HepG2 (cell line): Measurements from ENCODE around the gene MRPL50. TPM values are rescaled to one million over a fixed set of nuclear protein-coding genes. Genes with fewer than 3 reads are reported as not detected.

Experiments
- ARNTL ChIP-seq: sonication (generic); formaldehyde crosslinking; IDR thresholded peaks from 2 replicates; pipeline ENCODE4 v1.4.0; 2020; ENCODE audit warnings: mild to moderate bottlenecking, missing genetic modification reagents
- ATAD3A ChIP-seq: sonication (generic); formaldehyde crosslinking; IDR thresholded peaks from 2 replicates; pipeline ENCODE4 v1.4.0; 2020; ENCODE audit warnings: missing genetic modification reagents
- CTCF ChIP-seq: sonication (generic); formaldehyde crosslinking; IDR thresholded peaks from 2 replicates; pipeline ENCODE4 v1.5.0; 2020; ENCODE audit warnings: mild to moderate bottlenecking, missing genetic modification reagents, moderate library complexity
- DR1 ChIP-seq: sonication (generic); formaldehyde crosslinking; IDR thresholded peaks from 2 replicates; pipeline ENCODE4 v1.8.0; 2021; ENCODE audit warnings: mild to moderate bottlenecking, missing genetic modification reagents, inconsistent platforms
- FOXM1 ChIP-seq: sonication (generic); formaldehyde crosslinking; IDR thresholded peaks from 2 replicates; pipeline ENCODE4 v1.5.0; 2020; ENCODE audit warnings: missing genetic modification reagents
- FOXP1 ChIP-seq, 2 experiments: fragments of 450-650 bp in 1 of 2; IDR thresholded peaks; 2 replicates each; pipeline ENCODE4 v1.6.1; 2017 to 2018; ENCODE audit warnings: antibody characterized with exemption in 1 of 2
- KDM1A ChIP-seq: IDR thresholded peaks from 2 replicates; pipeline ENCODE4 v1.6.1; 2016; ENCODE audit warnings: missing compliant biosample characterization
- KMT2B ChIP-seq: IDR thresholded peaks from 2 replicates; pipeline ENCODE4 v1.6.1; 2016; ENCODE audit warnings: missing genetic modification reagents, missing compliant biosample characterization
- PLSCR1 ChIP-seq: sonication (generic); formaldehyde crosslinking; IDR thresholded peaks from 2 replicates; pipeline ENCODE4 v1.5.0; 2020; ENCODE audit warnings: missing genetic modification reagents, mild to moderate bottlenecking, borderline replicate concordance
- POGK ChIP-seq: sonication (generic); formaldehyde crosslinking; conservative IDR thresholded peaks from 2 replicates; pipeline ENCODE4 v1.8.0; 2022; ENCODE audit warnings: mild to moderate bottlenecking, moderate library complexity, missing genetic modification reagents
- TBX2 ChIP-seq: sonication (generic); formaldehyde crosslinking; IDR thresholded peaks from 2 replicates; pipeline ENCODE4 v1.5.0; 2020; ENCODE audit warnings: missing genetic modification reagents, mild to moderate bottlenecking, borderline replicate concordance
- TFDP1 ChIP-seq: IDR thresholded peaks from 2 replicates; pipeline ENCODE4 v1.6.1; 2016; ENCODE audit warnings: missing compliant biosample characterization, missing genetic modification reagents, borderline replicate concordance
- TP53 ChIP-seq: sonication (generic); formaldehyde crosslinking; conservative IDR thresholded peaks from 2 replicates; pipeline ENCODE4 v1.4.0; 2020; ENCODE audit warnings: missing genetic modification reagents
- ZBED4 ChIP-seq: sonication (generic); formaldehyde crosslinking; IDR thresholded peaks from 2 replicates; pipeline ENCODE4 v1.4.0; 2020; ENCODE audit warnings: missing genetic modification reagents, borderline replicate concordance
- ZNF230 ChIP-seq: sonication (generic); formaldehyde crosslinking; IDR thresholded peaks from 2 replicates; pipeline ENCODE4 v1.4.0; 2020; ENCODE audit warnings: mild to moderate bottlenecking, missing genetic modification reagents
- ZNF350 ChIP-seq: sonication (generic); formaldehyde crosslinking; IDR thresholded peaks from 2 replicates; pipeline ENCODE4 v1.4.0; 2020; ENCODE audit warnings: mild to moderate bottlenecking, low read depth, missing genetic modification reagents, borderline replicate concordance
- ZNF564 ChIP-seq: sonication (generic); formaldehyde crosslinking; IDR thresholded peaks from 2 replicates; pipeline ENCODE4 v1.8.1; 2023; ENCODE audit warnings: mild to moderate bottlenecking, missing genetic modification reagents
- ZNF776 ChIP-seq: sonication (generic); formaldehyde crosslinking; IDR thresholded peaks from 2 replicates; pipeline ENCODE4 v1.4.0; 2020; ENCODE audit warnings: mild to moderate bottlenecking, missing genetic modification reagents
- ZNF780A ChIP-seq: sonication (generic); formaldehyde crosslinking; IDR thresholded peaks from 2 replicates; pipeline ENCODE4 v1.8.0; 2022; ENCODE audit warnings: mild to moderate bottlenecking, missing genetic modification reagents, moderate library complexity
- ZNF782 ChIP-seq: sonication (generic); formaldehyde crosslinking; IDR thresholded peaks from 2 replicates; pipeline ENCODE4 v1.4.0; 2020; ENCODE audit warnings: missing genetic modification reagents, mild to moderate bottlenecking, borderline replicate concordance
- ZNF891 ChIP-seq: sonication (generic); formaldehyde crosslinking; IDR thresholded peaks from 2 replicates; pipeline ENCODE4 v1.5.0; 2020; ENCODE audit warnings: mild to moderate bottlenecking, missing genetic modification reagents
- polyA plus RNA-seq, 8 experiments: library from polyadenylated mRNA; depleted of rRNA in 3 of 8; stranded (reverse) in 7 of 8; unstranded in 1 of 8; fragments of >200 nt; fragmentation: Illumina TruSeq in 4 of 8; extraction: Trizol in 4 of 8; gene quantifications; 2 replicates each; pipeline versions ENCODE4 v1.2.1 to v1.2.3, GENCODE V29; 2011 to 2016; ENCODE audit warnings: low read depth in 4 of 8, missing spikeins in 1 of 8, mixed read lengths in 1 of 8; ENCODE audit not compliant: insufficient read depth in 1 of 8
- total RNA-seq, 5 experiments: library from RNA; depleted of rRNA; stranded (reverse); fragments of >200 nt; fragmentation: Illumina TruSeq; extraction: Trizol; gene quantifications; 2 replicates each; pipeline ENCODE4 v1.2.3, GENCODE V29; 2016; ENCODE audit warnings: low read depth in 1 of 5

MRPL50 gene
- total and polyA plus RNA-seq, 2 of the 13 experiments (the other 11 are each of a cell fraction or from before 2014, with no cell fraction given) = 37.1 to 70.0 TPM

GRCh38 chr9:101354143-101354764 is 44.2 kb downstream of the MRPL50 start (continued):
- TF ChIP-seq POGK (CRISPR knock-in tag) (no peak), KMT2B (CRISPR knock-in tag) (no peak), ZBED4 (CRISPR knock-in tag) (no peak), KDM1A (CRISPR knock-in tag) (peak; percentile 8; the same call in 1 of the 2 replicates), TFDP1 (CRISPR knock-in tag) (peak; percentile 39; the same call in 1 of the 2 replicates), ZNF230 (CRISPR knock-in tag) (no peak), ZNF776 (CRISPR knock-in tag) (no peak), PLSCR1 (CRISPR knock-in tag) (no peak), ZNF891 (CRISPR knock-in tag) (no peak), ZNF350 (CRISPR knock-in tag) (no peak), ATAD3A (CRISPR knock-in tag) (no peak), CTCF (CRISPR knock-in tag) (no peak), TP53 (CRISPR knock-in tag) (no peak), TBX2 (CRISPR knock-in tag) (peak; percentile 92), FOXM1 (CRISPR knock-in tag) (no peak), ZNF780A (CRISPR knock-in tag) (no peak), FOXP1 (IDR thresholded peaks at IDR 0.05) (no peak), FOXP1 (CRISPR knock-in tag; IDR thresholded peaks at IDR 0.05) (peak; percentile 58), ZNF782 (CRISPR knock-in tag) (no peak), ARNTL (CRISPR knock-in tag) (no peak; the same call in 1 of the 2 replicates), ZNF564 (CRISPR knock-in tag) (no peak), DR1 (CRISPR knock-in tag) (no peak)
